Measurements from ENCODE around the gene LEMD1.
A peak's percentile ranks its signal among the peaks of the same experiment; 100 is the strongest.

LEMD1 gene

DNA sequence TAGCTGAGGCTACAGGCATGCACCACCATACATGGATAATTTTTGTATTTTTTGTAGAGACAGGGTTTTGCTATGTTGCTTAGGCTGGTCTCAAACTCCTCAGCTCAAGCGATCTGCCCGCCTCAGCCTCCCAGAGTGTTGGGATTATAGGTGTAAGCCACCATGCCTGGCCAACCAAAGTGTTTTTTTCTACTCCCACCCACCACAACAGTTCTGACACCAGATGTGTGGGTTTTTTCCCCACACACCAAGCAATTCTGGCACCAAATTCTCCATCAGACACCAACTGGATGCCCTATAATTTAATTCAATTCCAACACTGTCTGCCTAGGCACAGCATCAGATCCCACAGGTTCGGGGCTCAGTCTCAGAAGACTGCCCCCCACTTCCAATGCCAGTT, 44.5 kb downstream of the LEMD1 start:
- Histone ChIP-seq H3K14ac (ENCODE audit: low read length) (no peak overlapping the region), H2BK12ac (ENCODE audit: low read length) (no peak overlapping the region), H3K18ac (ENCODE audit: low read length) (no peak overlapping the region), H2BK120ac (ENCODE audit: low read depth, low read length) (no peak overlapping the region), H2BK5ac (ENCODE audit: low read length) (no peak overlapping the region), H2BK15ac (ENCODE audit: low read length) (no peak overlapping the region), H3K4me1 (ENCODE audit: control insufficient read depth in 2 of 2, insufficient read depth in 1 of 2, low read depth in 1 of 2, low read length in 2 of 2) (peaks cover 8 to 25% of the 10 kb centered on the region in 2 donors), H3K4ac (ENCODE audit: low read length) (no peak overlapping the region), H4K91ac (ENCODE audit: low read depth, low read length, poor library complexity) (no peak overlapping the region), H4K8ac (ENCODE audit: low read depth, low read length) (no peak overlapping the region), H2AK5ac (ENCODE audit: low read depth, low read length) (no peak overlapping the region), H3K9ac (ENCODE audit: low read depth, low read length, poor library complexity) (no peak overlapping the region), H3K4me3 (ENCODE audit: low read length in 2 of 2) (no peak overlapping the region), H3K9me3 (replicated peaks in 1 of 2; ENCODE audit: control insufficient read depth in 2 of 2, insufficient read depth in 1 of 2, low read depth in 1 of 2, low read length in 2 of 2) (no peaks in the 10 kb centered on the region), H2AFZ (ENCODE audit: low read length) (no peak overlapping the region), H3K23ac (ENCODE audit: low read depth, low read length, poor library complexity) (no peak overlapping the region), H3K27ac (replicated peaks; ENCODE audit: low read length) (no peak overlapping the region), H3K79me1 (ENCODE audit: low read depth, low read length) (no peaks in the 10 kb centered on the region), H3K4me2 (ENCODE audit: insufficient read depth, low read length, poor library complexity, severe bottlenecking) (no peak overlapping the region), H3K27me3 (ENCODE audit: control insufficient read depth in 3 of 3, insufficient read depth in 3 of 3, low read depth in 1 of 3, low read length in 3 of 3) (peaks cover 0 to 35% (median 0%) of the 10 kb centered on the region in 3 experiments), H3K36me3 (replicated peaks in 1 of 2; ENCODE audit: control insufficient read depth in 2 of 2, insufficient read depth in 2 of 2, low read length in 2 of 2) (no peaks in the 10 kb centered on the region)
- DNase-seq (ENCODE audit: low spot score): no peak
- no CpG with 5 or more reads among the region's 3 CpGs for WGBS, 2 donors (ENCODE audit: extremely low coverage in 2 of 2, insufficient read length in 2 of 2, insufficient replicate concordance in 1 of 2)

DNA sequence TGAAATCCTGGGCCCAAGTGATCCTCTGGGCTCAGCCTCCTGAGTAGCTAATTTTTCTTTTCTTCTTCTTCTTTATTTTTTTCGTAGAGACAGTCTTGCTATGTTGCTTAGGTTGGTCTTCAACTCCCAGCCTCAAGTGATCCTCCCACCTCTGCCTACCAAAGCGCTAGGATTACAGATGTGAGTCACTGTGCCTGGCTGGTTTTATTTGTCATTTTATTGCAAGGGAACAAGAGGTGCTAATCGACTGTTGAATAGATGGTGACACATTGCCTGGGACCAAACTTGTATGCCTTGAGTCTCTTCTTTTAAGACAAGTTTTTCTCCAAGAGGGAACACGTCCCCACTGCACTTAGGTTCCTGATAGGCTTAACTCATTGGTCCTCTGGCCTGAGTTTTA, 45.1 kb downstream of the LEMD1 start:
- H3K9me3 ChIP-seq (replicated peaks in 1 of 2; ENCODE audit: control insufficient read depth in 2 of 2, insufficient read depth in 1 of 2, low read depth in 1 of 2, low read length in 2 of 2): no peaks in the 10 kb centered on the region
- H3K79me1 ChIP-seq (ENCODE audit: low read depth, low read length): no peaks in the 10 kb centered on the region
- H3K4me3 ChIP-seq (ENCODE audit: low read length in 2 of 2): no peak overlapping the region
- no peak overlapping the region for H3K18ac ChIP-seq (ENCODE audit: low read length)
- H4K91ac ChIP-seq (ENCODE audit: low read depth, low read length, poor library complexity): no peak overlapping the region
- H3K27ac ChIP-seq (replicated peaks; ENCODE audit: low read length): peak overlapping the region; percentile 34
- H2BK12ac ChIP-seq (ENCODE audit: low read length): no peak overlapping the region
- H2BK15ac ChIP-seq (ENCODE audit: low read length): no peak overlapping the region
- H3K4ac ChIP-seq (ENCODE audit: low read length): no peak overlapping the region
- no peak overlapping the region for H3K9ac ChIP-seq (ENCODE audit: low read depth, low read length, poor library complexity)
- no peak overlapping the region for H2AFZ ChIP-seq (ENCODE audit: low read length)
- whole genome bisulfite sequencing, 2 donors (ENCODE audit: extremely low coverage in 2 of 2, insufficient read length in 2 of 2, insufficient replicate concordance in 1 of 2): no CpG with 5 or more reads among the region's 4 CpGs
- H2AK5ac ChIP-seq (ENCODE audit: low read depth, low read length): no peak overlapping the region
- no peaks in the 10 kb centered on the region for H3K36me3 ChIP-seq (replicated peaks in 1 of 2; ENCODE audit: control insufficient read depth in 2 of 2, insufficient read depth in 2 of 2, low read length in 2 of 2)
- no peak overlapping the region for H2BK5ac ChIP-seq (ENCODE audit: low read length)
- H3K4me1 ChIP-seq (ENCODE audit: control insufficient read depth in 2 of 2, insufficient read depth in 1 of 2, low read depth in 1 of 2, low read length in 2 of 2): peaks cover 8 to 27% of the 10 kb centered on the region in 2 donors
- no peak overlapping the region for H3K23ac ChIP-seq (ENCODE audit: low read depth, low read length, poor library complexity)
- H3K14ac ChIP-seq (ENCODE audit: low read length): no peak overlapping the region
- H4K8ac ChIP-seq (ENCODE audit: low read depth, low read length): no peak overlapping the region
- DNase-seq (ENCODE audit: low spot score): no peak
- no peak overlapping the region for H2BK120ac ChIP-seq (ENCODE audit: low read depth, low read length)
- no peak overlapping the region for H3K4me2 ChIP-seq (ENCODE audit: insufficient read depth, low read length, poor library complexity, severe bottlenecking)
- peaks cover 0 to 39% (median 0%) of the 10 kb centered on the region in 3 experiments for H3K27me3 ChIP-seq (ENCODE audit: control insufficient read depth in 3 of 3, insufficient read depth in 3 of 3, low read depth in 1 of 3, low read length in 3 of 3)

DNA sequence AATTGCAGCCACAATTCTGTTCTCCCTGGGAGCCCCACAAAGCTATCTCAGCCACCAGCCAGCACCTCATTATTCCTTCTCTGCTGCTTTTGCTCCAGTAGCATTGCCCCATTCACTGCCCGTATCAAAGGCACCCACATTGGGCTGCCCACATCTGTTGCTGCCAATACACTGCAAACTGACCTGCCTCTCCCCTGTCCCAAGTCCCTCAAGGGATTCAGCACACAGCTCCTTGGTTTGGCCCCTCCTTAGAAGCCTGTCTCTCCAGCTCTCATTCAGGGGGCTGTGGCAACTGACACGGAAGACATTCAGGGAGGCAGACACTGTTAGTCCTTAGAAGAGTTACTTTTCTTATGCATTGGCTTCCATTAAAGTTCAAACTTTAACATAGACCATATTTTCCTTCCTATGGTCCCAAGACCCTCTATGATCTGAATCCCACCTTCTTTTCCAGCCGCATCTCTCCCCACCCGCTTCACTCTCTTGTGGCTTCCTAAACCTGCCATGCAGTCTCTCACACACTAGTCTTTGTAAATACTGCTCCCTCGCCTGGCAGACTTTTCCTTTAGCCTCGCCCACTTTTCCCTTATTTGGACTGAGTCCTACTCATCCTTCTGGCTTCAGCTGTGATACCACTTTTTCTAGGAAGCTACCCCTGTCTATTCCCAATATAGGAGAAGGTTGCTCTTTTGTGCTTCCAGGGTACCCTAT, 45.9 kb downstream of the LEMD1 start:
- Histone ChIP-seq H2BK5ac (ENCODE audit: low read length) (no peak overlapping the region), H3K4me2 (ENCODE audit: insufficient read depth, low read length, poor library complexity, severe bottlenecking) (peak overlapping the region; percentile 30)
- no CpG with 5 or more reads among the region's 6 CpGs for WGBS, 2 donors (ENCODE audit: extremely low coverage in 2 of 2, insufficient read length in 2 of 2, insufficient replicate concordance in 1 of 2)

DNA sequence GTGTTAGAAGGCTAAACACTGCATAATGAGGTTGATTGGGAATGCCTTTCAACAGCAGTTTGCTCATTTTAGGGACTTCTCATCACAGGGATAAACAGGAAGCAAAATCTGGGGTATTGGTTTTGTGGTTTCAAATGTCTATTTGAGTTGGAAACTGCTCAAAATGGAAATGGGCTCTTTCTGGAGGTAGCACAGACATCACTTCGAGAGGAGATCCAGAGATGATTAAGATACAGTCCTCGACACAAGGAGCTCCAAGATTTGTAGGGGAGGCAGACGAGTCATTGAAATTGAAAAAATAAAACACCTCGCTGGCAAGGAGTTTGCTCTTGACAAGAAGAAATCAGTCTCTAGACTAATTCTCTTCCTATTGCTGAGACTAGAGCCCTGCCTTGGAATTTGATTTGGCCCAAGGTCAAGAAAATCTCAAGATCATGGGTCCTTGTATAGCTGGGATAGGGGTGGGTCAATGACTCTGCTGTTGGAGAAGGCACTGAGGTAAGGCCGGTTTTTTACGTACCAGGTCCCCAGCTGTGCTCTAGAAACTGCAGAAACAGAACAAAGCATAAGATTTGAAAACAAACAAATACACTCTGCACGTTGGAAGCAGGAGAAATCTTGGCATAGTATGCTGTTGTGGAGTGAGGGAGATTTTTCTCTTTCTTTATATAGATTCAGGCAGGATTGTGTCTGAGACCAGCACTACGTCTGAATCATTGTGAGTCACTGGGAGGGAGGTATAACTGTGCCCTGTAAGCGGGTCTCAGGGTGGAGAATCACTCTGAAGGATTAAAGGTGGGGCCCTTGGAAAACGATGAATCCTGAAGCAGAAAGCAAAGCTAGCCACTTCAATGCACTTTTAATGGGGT, 47.4 kb downstream of the LEMD1 start:
- Histone ChIP-seq H2BK120ac (ENCODE audit: low read depth, low read length) (no peak overlapping the region), H3K79me1 (ENCODE audit: low read depth, low read length) (no peaks in the 10 kb centered on the region), H2AFZ (ENCODE audit: low read length) (no peak overlapping the region), H3K9me3 (replicated peaks in 1 of 2; ENCODE audit: control insufficient read depth in 2 of 2, insufficient read depth in 1 of 2, low read depth in 1 of 2, low read length in 2 of 2) (no peaks in the 10 kb centered on the region), H3K27ac (replicated peaks; ENCODE audit: low read length) (no peak overlapping the region), H3K9ac (ENCODE audit: low read depth, low read length, poor library complexity) (no peak overlapping the region), H3K4me2 (ENCODE audit: insufficient read depth, low read length, poor library complexity, severe bottlenecking) (no peak overlapping the region), H3K4me3 (ENCODE audit: low read length in 2 of 2) (no peak overlapping the region), H2BK15ac (ENCODE audit: low read length) (no peak overlapping the region), H3K4me1 (ENCODE audit: control insufficient read depth in 2 of 2, insufficient read depth in 1 of 2, low read depth in 1 of 2, low read length in 2 of 2) (peaks cover 8 to 27% of the 10 kb centered on the region in 2 donors), H3K27me3 (ENCODE audit: control insufficient read depth in 3 of 3, insufficient read depth in 3 of 3, low read depth in 1 of 3, low read length in 3 of 3) (peaks cover 0 to 54% (median 0%) of the 10 kb centered on the region in 3 experiments), H2AK5ac (ENCODE audit: low read depth, low read length) (no peak overlapping the region), H2BK5ac (ENCODE audit: low read length) (no peak overlapping the region), H3K4ac (ENCODE audit: low read length) (no peak overlapping the region), H4K8ac (ENCODE audit: low read depth, low read length) (no peak overlapping the region), H3K23ac (ENCODE audit: low read depth, low read length, poor library complexity) (no peak overlapping the region), H3K18ac (ENCODE audit: low read length) (no peak overlapping the region), H4K91ac (ENCODE audit: low read depth, low read length, poor library complexity) (no peak overlapping the region), H3K14ac (ENCODE audit: low read length) (no peak overlapping the region), H2BK12ac (ENCODE audit: low read length) (no peak overlapping the region), H3K36me3 (replicated peaks in 1 of 2; ENCODE audit: control insufficient read depth in 2 of 2, insufficient read depth in 2 of 2, low read length in 2 of 2) (no peaks in the 10 kb centered on the region)
- no CpG with 5 or more reads among the region's 10 CpGs for WGBS, 2 donors (ENCODE audit: extremely low coverage in 2 of 2, insufficient read length in 2 of 2, insufficient replicate concordance in 1 of 2)
- DNase-seq (ENCODE audit: low spot score): no peak

More for the DNA sequence above, 45.9 kb downstream of the LEMD1 start:
- Histone ChIP-seq H2BK12ac (ENCODE audit: low read length) (peak overlapping the region; percentile 95), H3K23ac (ENCODE audit: low read depth, low read length, poor library complexity) (no peak overlapping the region), H3K4me1 (ENCODE audit: control insufficient read depth in 2 of 2, insufficient read depth in 1 of 2, low read depth in 1 of 2, low read length in 2 of 2) (peaks cover 8 to 27% of the 10 kb centered on the region in 2 donors), H3K79me1 (ENCODE audit: low read depth, low read length) (no peaks in the 10 kb centered on the region), H3K36me3 (replicated peaks in 1 of 2; ENCODE audit: control insufficient read depth in 2 of 2, insufficient read depth in 2 of 2, low read length in 2 of 2) (no peaks in the 10 kb centered on the region), H4K8ac (ENCODE audit: low read depth, low read length) (no peak overlapping the region), H3K27me3 (ENCODE audit: control insufficient read depth in 3 of 3, insufficient read depth in 3 of 3, low read depth in 1 of 3, low read length in 3 of 3) (peaks cover 0 to 39% (median 0%) of the 10 kb centered on the region in 3 experiments), H3K14ac (ENCODE audit: low read length) (no peak overlapping the region), H3K18ac (ENCODE audit: low read length) (peak overlapping the region; percentile 91), H3K4me3 (ENCODE audit: low read length in 2 of 2) (no peak overlapping the region), H3K9me3 (replicated peaks in 1 of 2; ENCODE audit: control insufficient read depth in 2 of 2, insufficient read depth in 1 of 2, low read depth in 1 of 2, low read length in 2 of 2) (no peaks in the 10 kb centered on the region), H3K9ac (ENCODE audit: low read depth, low read length, poor library complexity) (no peak overlapping the region), H2BK120ac (ENCODE audit: low read depth, low read length) (no peak overlapping the region), H2AK5ac (ENCODE audit: low read depth, low read length) (no peak overlapping the region), H2BK15ac (ENCODE audit: low read length) (no peak overlapping the region), H2AFZ (ENCODE audit: low read length) (peak overlapping the region; percentile 79), H4K91ac (ENCODE audit: low read depth, low read length, poor library complexity) (no peak overlapping the region), H3K4ac (ENCODE audit: low read length) (no peak overlapping the region), H3K27ac (replicated peaks; ENCODE audit: low read length) (peak overlapping the region; percentile 58)
- peak; percentile 49 for DNase-seq (ENCODE audit: low spot score)

Data from neuronal stem cell (in vitro differentiated cells).